Heart left ventricle (tissue), 16 donors: ENCODE data around the gene BCL2. TPM values are rescaled to one million over a fixed set of nuclear protein-coding genes. Genes with fewer than 3 reads are reported as not detected.

Experiments
- ATAC-seq, 4 donors: fragments of 200-7000 bp; cut with Tn5 transposase; one replicate each; pipeline ENCODE4 v1.9.1; 2020 to 2022; ENCODE audit warnings: moderate library complexity in 4 of 4, mild to moderate bottlenecking in 3 of 4, moderate number of reproducible peaks in 1 of 4
- DNase-seq, 5 donors: peaks; one replicate each; pipeline ENCODE4 v3.0.0-alpha.2; 2020
- H3K27ac ChIP-seq, 12 donors: fragments of 200-600 bp; sonication (generic) in 4 of 12; one replicate each; pipeline versions ENCODE4 v1.5.0 to v1.8.0; 2016 to 2022; ENCODE audit warnings: mild to moderate bottlenecking in 2 of 12
- H3K27me3 ChIP-seq, 9 donors: fragments of 200-600 bp; sonication (generic) in 2 of 9; one replicate each; pipeline versions ENCODE4 v1.5.1 to v1.8.0; 2016 to 2022; ENCODE audit warnings: mild to moderate bottlenecking in 3 of 9
- H3K36me3 ChIP-seq, 9 donors: fragments of 200-600 bp; sonication (generic) in 2 of 9; one replicate each; pipeline versions ENCODE4 v1.5.0 to v1.8.0; 2018 to 2022; ENCODE audit warnings: mild to moderate bottlenecking in 2 of 9
- H3K4me1 ChIP-seq, 12 donors: fragments of 200-600 bp; sonication (generic) in 4 of 12; one replicate each; pipeline versions ENCODE4 v1.5.0 to v1.8.0; 2016 to 2022; ENCODE audit warnings: mild to moderate bottlenecking in 3 of 12
- H3K4me3 ChIP-seq, 12 donors: fragments of 200-600 bp; sonication (generic) in 4 of 12; one replicate each; pipeline versions ENCODE4 v1.5.0 to v1.8.0; 2017 to 2022; ENCODE audit warnings: mild to moderate bottlenecking in 9 of 12, moderate library complexity in 4 of 12
- H3K9me3 ChIP-seq, 12 donors: fragments of 200-600 bp; sonication (generic) in 4 of 12; one replicate each; pipeline versions ENCODE4 v1.5.0 to v1.8.0; 2016 to 2022; ENCODE audit warnings: mild to moderate bottlenecking in 1 of 12
- POLR2A ChIP-seq, 2 donors: fragments of 450-650 bp; IDR thresholded peaks; one replicate each; pipeline ENCODE4 v1.6.1; 2017; ENCODE audit warnings: antibody characterized with exemption in 2 of 2, mild to moderate bottlenecking in 2 of 2, moderate library complexity in 2 of 2
- WGBS, 4 donors: extraction: QIAGEN DNeasy Blood & Tissue Kit in 2 of 4; methylation state at CpG; one replicate each; pipeline versions ENCODE4 v1.1.5 to v1.1.7; 2013 to 2018; 5-methylcytosine and 5-hydroxymethylcytosine counted together
- intact Hi-C, 10 donors: fragments of 100-400 bp; cut with DNase I; formaldehyde crosslinking; loops; one replicate each; pipeline versions ENCODE4 v1.11.1 to v1.14.2; 2022
- polyA plus RNA-seq, 2 donors: library from polyadenylated mRNA; stranded (reverse); fragments of 200-250 nt; gene quantifications; one replicate each; pipeline ENCODE4 v1.2.3, GENCODE V29; 2013
- total RNA-seq, 9 donors: library from RNA; depleted of rRNA in 2 of 9; stranded (reverse); fragments of >200 nt in 2 of 9; fragmentation: NEBNext Ultra II Directional in 3 of 9; extraction: Animal tissue kit (Norgen Biotek cat#: 25700) in 3 of 9; gene quantifications; one replicate each; pipeline versions ENCODE4 v1.1.0 to v1.2.4, GENCODE V29; 2016 to 2023
- TF ChIP-seq, protein P1 (sequence below), 12 donors: fragments of 200-600 bp; sonication (generic) in 4 of 12; IDR thresholded peaks; one replicate each; pipeline versions ENCODE4 v1.5.0 to v1.8.0; 2018 to 2022; ENCODE audit warnings: antibody characterized with exemption in 12 of 12, mild to moderate bottlenecking in 5 of 12
- donor health status: ischemic (EF 13 %, LVEDD 7.1; RV severe dilation, severe dysfunction).
- donor health status: healthy with polysubstance abuse.
- donor health status: DM: no; HTN: yes; CAD: no.
- donor health status: DM: no; HTN: no; CAD: no.
- donor health status: ischemic (EF 25% LVEDD 6.9; RV normal size, moderate dysfunction).
- donor health status: ischemic (EF 25% LVEDD 5.7; RV mildly dilated, moderate dysfunction).
- donor health status: healthy.
- donor health status: DM: yes; HTN: yes; CAD: no.
- donor health status: ischemic (EF 35%, LVEDD 5.7; RV mildly dilated, moderate dysfunction).
- donor health status: nonischemic (EF 11% LVEDD 7.7; RV severe dilation, severe dysfunction).
- donor health status: DM: yes; HTN: yes; CAD: no.
- donor health status: PGD.
- donor health status: ischemic (EF 29% LVEDD 5.4; RV normal size, mild dysfunction).
- donor health status: nonischemic (EF 23%, LVEDD 6.1; RV moderate dilation, normal function).

The BCL2 gene
- total and polyA plus RNA-seq, 11 donors = 2.9 to 24.2 (median 8.9) TPM

DNA sequence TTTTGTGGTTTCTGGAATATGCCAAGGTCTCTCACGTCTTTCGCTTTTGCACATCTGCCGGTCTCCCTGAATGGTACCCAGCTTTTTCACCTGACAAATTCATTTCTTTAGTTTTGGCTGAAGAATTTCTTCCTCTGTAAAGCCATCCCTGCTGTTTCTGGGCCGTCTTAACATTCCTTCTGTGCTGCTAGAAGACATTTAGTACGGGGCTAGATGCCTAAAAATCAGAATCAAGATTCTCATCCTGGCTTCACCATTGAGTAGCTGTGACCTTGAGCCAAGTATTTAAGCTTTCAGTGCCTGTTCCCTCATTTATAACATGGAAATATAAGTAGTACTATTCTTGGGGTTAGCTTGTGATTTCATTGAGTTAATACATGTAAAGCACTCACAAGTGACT lies 6.4 kb upstream of the BCL2 start:
- Histone ChIP-seq H3K9me3 (no peaks in the 10 kb centered on the region), H3K27ac (no peak overlapping the region), H3K36me3 (peaks cover 0 to 22% (median 19%) of the 10 kb centered on the region in 9 donors), H3K27me3 (no peaks in the 10 kb centered on the region), H3K4me3 (no peak overlapping the region), H3K4me1 (peaks cover 0 to 10% (median 6%) of the 10 kb centered on the region in 12 donors)
- no peak for DNase-seq
- intact Hi-C loops = loop anchor here in 1 of 10 donors (5.0 kb wide), 2 partner anchors 199 to 304 kb away; no protein-coding TSS in a partner anchor
- ATAC-seq = no peak
- 89 to 94% (median 92%) methylated on average over 5 of the region's 5 CpGs for WGBS, 4 donors
- no peak for TF ChIP-seq POLR2A (IDR thresholded peaks at IDR 0.05)
- TF ChIP-seq, protein P1, sequence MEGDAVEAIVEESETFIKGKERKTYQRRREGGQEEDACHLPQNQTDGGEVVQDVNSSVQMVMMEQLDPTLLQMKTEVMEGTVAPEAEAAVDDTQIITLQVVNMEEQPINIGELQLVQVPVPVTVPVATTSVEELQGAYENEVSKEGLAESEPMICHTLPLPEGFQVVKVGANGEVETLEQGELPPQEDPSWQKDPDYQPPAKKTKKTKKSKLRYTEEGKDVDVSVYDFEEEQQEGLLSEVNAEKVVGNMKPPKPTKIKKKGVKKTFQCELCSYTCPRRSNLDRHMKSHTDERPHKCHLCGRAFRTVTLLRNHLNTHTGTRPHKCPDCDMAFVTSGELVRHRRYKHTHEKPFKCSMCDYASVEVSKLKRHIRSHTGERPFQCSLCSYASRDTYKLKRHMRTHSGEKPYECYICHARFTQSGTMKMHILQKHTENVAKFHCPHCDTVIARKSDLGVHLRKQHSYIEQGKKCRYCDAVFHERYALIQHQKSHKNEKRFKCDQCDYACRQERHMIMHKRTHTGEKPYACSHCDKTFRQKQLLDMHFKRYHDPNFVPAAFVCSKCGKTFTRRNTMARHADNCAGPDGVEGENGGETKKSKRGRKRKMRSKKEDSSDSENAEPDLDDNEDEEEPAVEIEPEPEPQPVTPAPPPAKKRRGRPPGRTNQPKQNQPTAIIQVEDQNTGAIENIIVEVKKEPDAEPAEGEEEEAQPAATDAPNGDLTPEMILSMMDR (IDR thresholded peaks at IDR 0.05) = no peak

DNA sequence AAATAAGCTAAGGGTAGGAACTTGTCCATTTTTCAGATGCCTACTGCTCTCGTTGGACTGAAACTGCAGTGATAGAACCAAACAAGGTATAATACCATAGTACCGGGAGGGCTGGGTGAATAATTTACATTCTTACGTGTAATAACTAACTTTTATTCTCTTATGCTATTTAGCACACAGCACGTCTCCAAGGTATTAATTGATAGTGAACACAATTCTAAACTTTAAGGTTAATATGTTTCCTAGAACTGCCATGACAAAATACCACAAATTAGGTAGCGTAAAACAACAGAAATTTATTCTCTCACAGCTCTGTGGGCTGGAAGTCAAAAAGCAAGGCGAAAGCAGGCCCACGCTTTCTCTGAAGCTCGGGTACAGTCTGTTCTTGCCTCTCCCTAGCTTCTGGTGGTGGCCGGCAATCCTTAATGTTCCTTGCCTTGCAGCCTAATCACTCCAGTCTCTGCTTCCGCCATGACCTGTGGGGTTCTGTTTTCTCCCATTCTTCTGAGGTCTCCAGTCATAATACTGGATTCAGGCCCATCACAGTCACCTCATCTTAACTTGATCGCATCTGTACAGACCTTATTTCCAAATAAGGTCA lies 5.6 kb upstream of the BCL2 start:
- Histone ChIP-seq H3K4me3 (no peak overlapping the region), H3K27me3 (no peaks in the 10 kb centered on the region), H3K4me1 (peaks cover 0 to 14% (median 8%) of the 10 kb centered on the region in 12 donors), H3K9me3 (no peaks in the 10 kb centered on the region), H3K27ac (no peak overlapping the region), H3K36me3 (peaks cover 0 to 14% (median 11%) of the 10 kb centered on the region in 9 donors)
- TF ChIP-seq, protein P1 (IDR thresholded peaks at IDR 0.05) = no peak
- TF ChIP-seq POLR2A (IDR thresholded peaks at IDR 0.05) = no peak
- ATAC-seq (no peak), DNase-seq (no peak)
- 92 to 94% (median 93%) methylated on average over 11 of the region's 11 CpGs for WGBS, 4 donors
- intact Hi-C loops = loop anchor here in 2 of 10 donors (1.0 to 5.0 kb wide), 3 partner anchors 198 to 309 kb away; no protein-coding TSS in a partner anchor

DNA sequence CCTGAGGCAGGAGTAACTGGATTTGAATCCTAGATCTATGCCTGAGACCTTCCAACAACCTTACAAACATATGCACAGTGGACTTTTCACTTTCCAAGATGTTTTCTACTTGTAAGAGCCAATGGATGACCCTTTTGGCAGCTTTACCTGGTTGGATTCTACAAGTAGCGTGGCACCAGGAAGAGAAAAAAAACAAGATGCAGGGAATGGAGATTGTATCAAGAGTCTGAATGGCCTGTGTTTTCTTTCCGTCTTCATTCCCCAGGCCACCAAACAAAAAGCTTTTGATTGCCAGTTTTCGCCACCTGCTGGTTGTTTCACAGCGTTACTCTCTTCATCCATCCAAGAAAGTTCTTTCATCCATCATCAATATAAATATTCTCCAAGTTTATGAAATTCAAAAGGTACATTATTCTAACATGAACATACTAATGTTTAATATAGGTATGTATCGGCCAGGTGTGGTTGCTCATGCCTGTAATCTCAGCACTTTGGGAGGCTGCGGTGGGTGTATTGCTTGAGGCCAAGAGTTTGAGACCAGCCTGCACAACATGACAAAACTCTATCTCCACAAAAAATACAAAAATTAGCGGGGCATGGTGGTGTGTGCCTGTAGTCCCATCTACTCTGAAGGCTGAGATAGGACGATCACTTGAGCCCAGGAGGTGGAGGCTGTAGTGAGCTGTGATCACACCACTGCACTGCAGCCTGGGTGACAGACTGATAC lies 3.5 kb upstream of the BCL2 start:
- Histone ChIP-seq H3K27me3 (peaks cover 0 to 9% (median 0%) of the 10 kb centered on the region in 9 donors), H3K9me3 (no peaks in the 10 kb centered on the region), H3K4me1 (peaks cover 0 to 24% (median 11%) of the 10 kb centered on the region in 12 donors), H3K27ac (peak overlapping the region in 9 of 12 donors; percentile 5 to 85 (median 28)), H3K4me3 (peak overlapping the region in 1 of 12 donors; percentile 11), H3K36me3 (no peaks in the 10 kb centered on the region)
- ATAC-seq (peak in 3 of 4 donors; percentile 19 to 36 (median 25)), DNase-seq (peak in 3 of 5 donors; percentile 38 to 62 (median 56))
- intact Hi-C loops = loop anchor here in 9 of 10 donors (1.0 to 5.0 kb wide), 10 partner anchors 186 to 308 kb away; no protein-coding TSS in a partner anchor
- TF ChIP-seq, protein P1 (IDR thresholded peaks at IDR 0.05) = peak; percentile 69 to 87 (median 80)
- no peak for TF ChIP-seq POLR2A (IDR thresholded peaks at IDR 0.05)
- WGBS, 4 donors = 21 to 28% (median 24%) methylated on average over 8 of the region's 8 CpGs

DNA sequence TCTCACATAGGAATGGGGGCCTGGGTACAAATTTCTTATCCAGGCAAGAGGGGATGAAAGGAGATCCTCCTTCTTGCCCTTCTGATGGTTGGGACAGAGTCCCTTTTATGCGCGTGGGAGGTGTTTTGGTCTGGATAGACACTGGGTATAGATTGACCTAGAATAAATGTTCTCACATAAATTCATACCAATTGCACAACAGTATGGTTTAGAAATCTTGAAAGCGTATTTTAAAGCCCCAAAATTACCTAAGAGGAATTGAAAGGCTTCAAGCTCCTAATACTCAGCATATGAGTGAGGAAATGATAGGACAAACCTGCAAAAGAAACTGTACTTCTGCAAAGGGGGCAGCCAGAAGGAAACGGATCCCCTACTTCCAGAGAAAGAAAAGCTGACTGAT lies 2.6 kb upstream of the BCL2 start:
- no peak for DNase-seq
- Histone ChIP-seq H3K36me3 (no peaks in the 10 kb centered on the region), H3K4me3 (no peak overlapping the region), H3K27me3 (peaks cover 0 to 11% (median 0%) of the 10 kb centered on the region in 9 donors), H3K27ac (peak overlapping the region in 9 of 12 donors; percentile 5 to 85 (median 28)), H3K9me3 (no peaks in the 10 kb centered on the region), H3K4me1 (peaks cover 0 to 33% (median 17%) of the 10 kb centered on the region in 12 donors)
- intact Hi-C loops = loop anchor here in 7 of 10 donors (1.0 to 5.0 kb wide), 8 partner anchors 185 to 306 kb away; no protein-coding TSS in a partner anchor
- no peak for ATAC-seq
- TF ChIP-seq POLR2A (IDR thresholded peaks at IDR 0.05) = no peak
- TF ChIP-seq, protein P1 (IDR thresholded peaks at IDR 0.05) = no peak
- 76 to 87% (median 83%) methylated on average over 4 of the region's 4 CpGs for WGBS, 4 donors
